ENCODE results near the gene BARX2.

Gene BARX2

GRCh38 chr11:129443276-129443675 is 67.6 kb downstream of the BARX2 start:
- DNase-seq = no peak

GRCh38 chr11:129444274-129444673 is 68.6 kb downstream of the BARX2 start:
- DNase-seq = no peak

GRCh38 chr11:129445226-129445625 is 69.6 kb downstream of the BARX2 start:
- no peak for DNase-seq

GRCh38 chr11:129446572-129446971 is 70.9 kb downstream of the BARX2 start:
- no peak for DNase-seq

GRCh38 chr11:129447654-129448239 is 72.1 kb downstream of the BARX2 start:
- no peak for DNase-seq

DNA sequence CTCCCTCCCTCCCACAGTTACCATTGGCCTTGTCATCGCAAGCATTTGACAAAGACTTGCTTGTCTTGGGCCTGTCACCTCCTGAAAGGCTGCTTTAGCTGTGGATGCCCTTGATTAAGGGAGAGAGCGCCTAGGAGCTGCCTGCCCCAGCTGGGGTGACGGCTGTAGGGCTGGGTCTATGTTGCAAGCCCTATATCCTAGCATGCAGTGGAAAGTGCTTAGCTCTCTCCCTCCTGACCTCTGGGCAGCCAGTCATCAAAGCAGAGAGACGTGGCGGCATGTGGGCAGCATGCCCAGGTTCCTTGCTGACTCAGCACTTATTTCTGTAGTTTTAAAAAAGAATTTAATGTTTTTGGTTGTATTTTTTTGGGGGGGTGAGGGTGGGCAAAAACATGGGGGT is 75.9 kb downstream of the BARX2 start:
- DNase-seq = no peak

DNA sequence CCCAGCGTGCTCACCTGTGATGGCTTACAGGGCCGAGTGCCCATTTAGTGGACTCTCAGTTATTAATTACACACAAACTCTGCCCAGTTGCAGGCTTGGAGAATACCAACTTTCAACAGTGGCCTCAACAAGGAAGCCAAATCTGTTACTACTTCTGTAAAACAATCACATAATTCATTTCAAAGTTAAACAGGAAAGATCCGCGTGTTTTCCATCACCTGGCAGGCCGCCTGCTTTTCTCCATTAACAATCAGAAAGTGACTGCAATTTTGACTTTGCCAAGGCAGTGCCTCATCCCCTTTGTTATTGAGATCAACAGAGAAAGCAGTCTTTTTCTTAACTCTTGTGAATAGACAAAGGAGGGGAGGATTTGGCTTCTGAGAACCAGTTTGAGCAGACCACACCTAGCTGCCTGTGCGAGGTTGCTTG is 77.7 kb downstream of the BARX2 start:
- DNase-seq = no peak

DNA sequence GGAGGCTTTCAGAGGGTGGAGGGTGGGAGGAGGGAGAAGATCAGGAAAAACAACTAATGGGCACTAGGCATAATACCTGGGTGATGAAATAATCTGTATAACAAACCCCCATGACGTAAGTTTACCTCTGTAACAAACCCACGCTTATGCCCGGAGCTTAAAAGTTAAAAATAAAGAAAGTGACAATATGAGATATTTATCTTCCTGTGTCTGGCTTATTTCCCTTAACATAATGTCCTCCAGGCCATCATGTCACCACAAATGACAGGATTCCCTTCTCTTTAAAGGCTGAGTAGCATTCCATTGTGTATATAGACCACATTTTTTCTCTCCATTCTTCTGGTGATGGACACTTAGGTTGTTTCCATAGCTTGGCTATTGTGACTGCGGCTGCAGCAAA is 79.5 kb downstream of the BARX2 start:
- no peak for DNase-seq

GRCh38 chr11:129455756-129456655 is 80.4 kb downstream of the BARX2 start:
- DNase-seq = no peak

- no peak for DNase-seq
Observed at GRCh38 chr11:129457321-129457720, 81.7 kb downstream of the BARX2 start.

DNA sequence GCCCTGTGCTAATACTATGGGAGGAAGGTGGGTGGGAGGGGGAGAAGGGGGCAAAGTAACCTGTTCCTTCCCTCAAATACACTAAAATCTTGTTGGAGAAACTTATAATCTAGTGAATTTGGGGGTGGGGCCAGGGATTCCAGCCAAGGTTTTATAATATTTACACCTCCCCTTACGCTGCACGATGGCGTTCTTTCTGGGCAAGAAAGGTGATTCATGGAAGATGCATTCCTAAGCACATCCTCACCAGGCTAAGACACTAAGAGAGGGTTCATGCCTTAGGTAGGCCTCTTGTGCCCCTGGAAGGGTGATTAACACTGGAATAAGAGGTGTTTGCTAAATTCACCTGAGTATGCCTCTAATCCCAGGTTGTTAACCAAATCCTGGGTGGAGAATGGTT is 82.6 kb downstream of the BARX2 start:
- DNase-seq = no peak

DNA sequence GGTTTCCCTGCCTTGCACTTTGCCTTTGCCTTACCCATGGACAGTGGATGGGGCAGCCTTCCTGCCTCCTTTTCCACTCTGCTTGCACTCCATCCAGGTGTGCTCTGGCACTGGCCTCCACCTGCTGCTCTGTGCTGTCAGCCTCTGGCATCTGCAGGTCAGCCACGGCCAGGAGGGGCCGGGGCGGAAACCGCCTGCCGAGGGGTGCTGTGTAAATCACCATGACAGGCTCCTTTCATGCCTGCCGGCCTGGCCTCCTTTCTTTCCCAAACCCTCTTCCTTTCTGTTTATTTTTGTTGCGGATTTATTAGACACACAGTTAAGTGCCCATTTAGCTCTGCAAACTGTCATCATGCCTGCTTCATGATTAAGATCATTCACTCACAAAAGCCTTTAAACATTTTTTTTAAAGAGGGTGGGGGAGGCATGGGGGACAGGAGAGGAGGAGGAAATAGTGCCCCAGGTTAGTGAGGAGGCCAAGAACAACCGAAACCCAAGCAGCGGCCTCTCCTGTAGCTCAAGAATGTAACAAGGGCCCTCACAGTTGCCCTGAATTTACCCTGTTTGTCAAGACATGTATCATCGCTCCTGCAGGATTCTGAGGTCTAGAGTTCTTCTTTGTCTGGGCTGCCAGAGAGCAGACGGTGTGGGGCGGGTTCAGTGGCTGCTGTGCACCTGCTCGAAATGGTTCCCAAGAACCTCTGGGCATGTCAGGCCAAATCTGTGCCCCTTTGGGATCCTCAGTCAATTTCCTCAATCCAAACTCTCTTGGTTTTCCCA is 83.3 kb downstream of the BARX2 start:
- DNase-seq = no peak

DNA sequence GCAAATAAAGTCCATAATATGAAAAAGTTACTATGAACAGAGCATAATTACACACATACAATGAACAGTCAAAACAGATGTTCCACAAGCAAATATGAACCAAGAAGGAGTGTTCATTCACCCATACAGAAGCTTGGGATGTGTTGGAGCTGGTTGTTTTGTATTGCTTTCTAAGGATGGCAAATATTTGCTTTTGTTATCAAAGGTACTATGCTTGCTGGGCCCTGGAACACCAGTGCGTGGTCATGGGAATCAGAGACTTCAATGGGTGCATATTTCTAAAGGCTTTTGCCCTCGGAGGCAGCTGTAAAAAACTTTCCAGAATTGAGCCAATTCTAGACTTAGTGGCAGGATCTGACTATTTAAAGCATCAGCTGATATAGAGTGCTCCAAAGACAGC is 85.1 kb downstream of the BARX2 start:
- no peak for DNase-seq

- DNase-seq = no peak
Observed at GRCh38 chr11:129484068-129484467, 108.4 kb downstream of the BARX2 start.

DNA sequence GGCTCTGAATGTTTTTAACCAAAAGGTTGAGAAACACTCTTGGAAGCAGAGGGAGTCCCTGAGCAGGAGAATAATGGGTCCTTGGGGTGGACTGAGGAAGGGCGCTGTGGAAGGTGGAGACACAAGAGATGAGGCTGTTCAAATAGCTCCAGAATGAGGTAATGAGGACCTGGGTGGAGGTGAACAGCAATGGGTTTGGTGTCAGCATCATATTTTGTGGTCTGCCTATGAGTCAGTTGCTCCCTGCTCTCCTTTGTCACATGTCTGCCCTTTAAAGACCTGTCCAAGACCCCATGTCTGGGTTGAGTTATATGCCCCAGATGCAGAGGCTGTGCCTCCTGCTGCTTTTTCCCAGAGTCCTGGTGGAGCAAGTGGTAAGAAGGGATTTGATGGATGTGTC is 113.6 kb downstream of the BARX2 start:
- no peak for DNase-seq

- no peak for DNase-seq
Observed at GRCh38 chr11:129490004-129490403, 114.4 kb downstream of the BARX2 start.

DNA sequence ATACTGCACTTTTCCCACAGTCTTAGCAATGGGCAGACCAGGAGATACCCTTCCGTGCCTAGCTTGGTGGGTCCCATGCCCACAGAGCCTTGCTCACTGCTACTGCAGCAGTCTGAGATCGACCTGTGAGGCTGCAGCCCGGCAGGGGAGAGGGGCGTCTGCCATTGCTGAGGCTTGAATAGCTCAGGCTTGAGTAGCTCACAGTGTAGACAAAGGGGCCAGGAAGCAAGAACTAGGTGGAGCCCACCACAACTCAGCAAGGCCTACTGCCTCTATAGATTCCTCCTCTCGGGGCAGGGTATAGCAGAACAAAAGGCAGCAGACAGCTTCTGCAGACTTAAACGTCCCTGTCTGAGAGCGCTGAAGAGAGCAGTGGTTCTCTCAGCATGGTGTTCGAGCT is 118.1 kb downstream of the BARX2 start:
- DNase-seq = no peak

Data from AML-193 (cell line).